Osteocyte (in vitro differentiated cells): ENCODE results near the gene RBMS1. TPM values are rescaled to one million over a fixed set of nuclear protein-coding genes. Genes with fewer than 3 reads are reported as not detected.

Source experiments
- DNase-seq: peaks from one replicate; pipeline ENCODE4 v3.0.0; 2021; ENCODE audit warnings: mixed read lengths; ENCODE audit not compliant: unreplicated experiment; ENCODE audit errors: extremely low spot score
- H3K27ac Mint-ChIP-seq: one replicate; pipeline ENCODE4 v1.8.0; 2021; ENCODE audit warnings: mild to moderate bottlenecking, mixed read lengths; ENCODE audit not compliant: unreplicated experiment
- H3K27me3 Mint-ChIP-seq: one replicate; pipeline ENCODE4 v1.8.0; 2021; ENCODE audit warnings: mixed read lengths; ENCODE audit not compliant: unreplicated experiment
- H3K36me3 Mint-ChIP-seq: one replicate; pipeline ENCODE4 v1.8.0; 2021; ENCODE audit warnings: mixed read lengths; ENCODE audit not compliant: unreplicated experiment
- H3K4me1 Mint-ChIP-seq: one replicate; pipeline ENCODE4 v1.8.0; 2021; ENCODE audit warnings: mixed read lengths; ENCODE audit not compliant: unreplicated experiment
- H3K4me3 Mint-ChIP-seq: one replicate; pipeline ENCODE4 v1.8.0; 2021; ENCODE audit warnings: mild to moderate bottlenecking, moderate library complexity, mixed read lengths; ENCODE audit not compliant: unreplicated experiment
- H3K9me3 Mint-ChIP-seq: one replicate; pipeline ENCODE4 v1.8.0; 2021; ENCODE audit warnings: mixed read lengths; ENCODE audit not compliant: unreplicated experiment
- CTCF ChIP-seq: fragments of 200-600 bp; sonication (generic); IDR thresholded peaks from 2 replicates; pipeline ENCODE4 v1.5.0; 2021; ENCODE audit warnings: antibody characterized with exemption, mild to moderate bottlenecking, moderate library complexity
- total RNA-seq: library from RNA; stranded (reverse); gene quantifications from 2 replicates; pipeline ENCODE4 v1.2.1, GENCODE V29; 2021

The RBMS1 gene
- total RNA-seq, 1 donor from 2014 or later = 169 TPM

- H3K4me1 Mint-ChIP-seq = peaks cover 31% of the 10 kb centered on the region
- peaks cover 81% of the 10 kb centered on the region for H3K36me3 Mint-ChIP-seq
Observed at GRCh38 chr2:160275656-160276055, 218.0 kb downstream of the RBMS1 start.

GRCh38 chr2:160271171-160272086, 222.2 kb downstream of the RBMS1 start:
- peaks cover 57% of the 10 kb centered on the region for H3K36me3 Mint-ChIP-seq
- no peak for TF ChIP-seq CTCF
- H3K4me3 Mint-ChIP-seq = no peak overlapping the region
- no peaks in the 10 kb centered on the region for H3K27me3 Mint-ChIP-seq
- peaks cover 41% of the 10 kb centered on the region for H3K4me1 Mint-ChIP-seq
- H3K9me3 Mint-ChIP-seq = no peaks in the 10 kb centered on the region
- H3K27ac Mint-ChIP-seq = peak overlapping the region; percentile 90
- no peak for DNase-seq

More at GRCh38 chr2:160275656-160276055, 218.0 kb downstream of the RBMS1 start:
- Mint-ChIP-seq H3K27ac (peak overlapping the region; percentile 68), H3K4me3 (no peak overlapping the region), H3K27me3 (no peaks in the 10 kb centered on the region), H3K9me3 (no peaks in the 10 kb centered on the region)
- no peak for DNase-seq
- no peak for TF ChIP-seq CTCF

- Mint-ChIP-seq H3K9me3 (no peaks in the 10 kb centered on the region), H3K27me3 (no peaks in the 10 kb centered on the region), H3K36me3 (peaks cover 51% of the 10 kb centered on the region), H3K27ac (peak overlapping the region; percentile 90), H3K4me3 (peak overlapping the region; percentile 44), H3K4me1 (peaks cover 41% of the 10 kb centered on the region)
- no peak for DNase-seq
- no peak for TF ChIP-seq CTCF
Observed at GRCh38 chr2:160270571-160271113, 223.0 kb downstream of the RBMS1 start.

- peaks cover 45% of the 10 kb centered on the region for H3K36me3 Mint-ChIP-seq
- H3K4me1 Mint-ChIP-seq = peaks cover 41% of the 10 kb centered on the region
- DNase-seq = peak; percentile 94
- H3K27ac Mint-ChIP-seq = peak overlapping the region; percentile 94
- H3K27me3 Mint-ChIP-seq = no peaks in the 10 kb centered on the region
- peak overlapping the region; percentile 63 for H3K4me3 Mint-ChIP-seq
- no peaks in the 10 kb centered on the region for H3K9me3 Mint-ChIP-seq
- TF ChIP-seq CTCF = peak; percentile 75
Observed at GRCh38 chr2:160269803-160270570, 223.6 kb downstream of the RBMS1 start.
